ENCODE results near the gene APOBEC3C. TPM values are rescaled to one million over a fixed set of nuclear protein-coding genes. Genes with fewer than 3 reads are reported as not detected.
A peak's percentile ranks its signal among the peaks of the same experiment; 100 is the strongest.
"Not testable (repeated sequence)": the region's sequence is repeated elsewhere in the genome, so short reads cannot be mapped to it uniquely, and the experiment has no call there.

APOBEC3C gene
- total and polyA plus RNA-seq, 3 donors from 2014 or later: 58.4 to 76.6 (median 61.3) TPM

DNA sequence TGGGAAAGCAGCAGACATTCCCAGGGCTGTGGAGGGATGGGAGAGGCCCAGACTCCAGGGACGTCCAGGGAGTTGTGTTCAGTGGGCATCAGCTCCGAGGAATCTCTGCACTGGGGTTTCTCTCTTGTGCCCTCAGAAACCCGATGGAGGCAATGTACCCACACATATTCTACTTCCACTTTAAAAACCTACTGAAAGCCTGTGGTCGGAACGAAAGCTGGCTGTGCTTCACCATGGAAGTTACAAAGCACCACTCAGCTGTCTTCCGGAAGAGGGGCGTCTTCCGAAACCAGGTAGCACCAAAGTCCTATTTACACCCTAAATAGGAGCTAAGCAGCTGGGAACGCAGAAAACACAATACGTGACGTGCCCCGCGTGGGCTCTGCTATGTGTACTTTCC lies 15.2 kb downstream of the APOBEC3C start:
- H3K27me3 ChIP-seq: no peaks in the 10 kb centered on the region
- DNase-seq: no peak
- H3K9me3 ChIP-seq: no peaks in the 10 kb centered on the region
- peaks cover 8% of the 10 kb centered on the region for H3K4me1 ChIP-seq
- TF ChIP-seq, protein P1, sequence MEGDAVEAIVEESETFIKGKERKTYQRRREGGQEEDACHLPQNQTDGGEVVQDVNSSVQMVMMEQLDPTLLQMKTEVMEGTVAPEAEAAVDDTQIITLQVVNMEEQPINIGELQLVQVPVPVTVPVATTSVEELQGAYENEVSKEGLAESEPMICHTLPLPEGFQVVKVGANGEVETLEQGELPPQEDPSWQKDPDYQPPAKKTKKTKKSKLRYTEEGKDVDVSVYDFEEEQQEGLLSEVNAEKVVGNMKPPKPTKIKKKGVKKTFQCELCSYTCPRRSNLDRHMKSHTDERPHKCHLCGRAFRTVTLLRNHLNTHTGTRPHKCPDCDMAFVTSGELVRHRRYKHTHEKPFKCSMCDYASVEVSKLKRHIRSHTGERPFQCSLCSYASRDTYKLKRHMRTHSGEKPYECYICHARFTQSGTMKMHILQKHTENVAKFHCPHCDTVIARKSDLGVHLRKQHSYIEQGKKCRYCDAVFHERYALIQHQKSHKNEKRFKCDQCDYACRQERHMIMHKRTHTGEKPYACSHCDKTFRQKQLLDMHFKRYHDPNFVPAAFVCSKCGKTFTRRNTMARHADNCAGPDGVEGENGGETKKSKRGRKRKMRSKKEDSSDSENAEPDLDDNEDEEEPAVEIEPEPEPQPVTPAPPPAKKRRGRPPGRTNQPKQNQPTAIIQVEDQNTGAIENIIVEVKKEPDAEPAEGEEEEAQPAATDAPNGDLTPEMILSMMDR (IDR thresholded peaks at IDR 0.05): no peak
- no peak for TF ChIP-seq POLR2A (IDR thresholded peaks at IDR 0.05)
- intact Hi-C loops (cut with DNase I; ENCODE audit: low total_unique reads): no loop called here
- WGBS, 2 donors: 89 to 96% methylated on average over 13 of the region's 13 CpGs
- no peak overlapping the region for H3K4me3 ChIP-seq
- no peak overlapping the region for H3K27ac ChIP-seq
- H3K36me3 ChIP-seq (ENCODE audit: low read depth, missing control alignments): no peaks in the 10 kb centered on the region

DNA sequence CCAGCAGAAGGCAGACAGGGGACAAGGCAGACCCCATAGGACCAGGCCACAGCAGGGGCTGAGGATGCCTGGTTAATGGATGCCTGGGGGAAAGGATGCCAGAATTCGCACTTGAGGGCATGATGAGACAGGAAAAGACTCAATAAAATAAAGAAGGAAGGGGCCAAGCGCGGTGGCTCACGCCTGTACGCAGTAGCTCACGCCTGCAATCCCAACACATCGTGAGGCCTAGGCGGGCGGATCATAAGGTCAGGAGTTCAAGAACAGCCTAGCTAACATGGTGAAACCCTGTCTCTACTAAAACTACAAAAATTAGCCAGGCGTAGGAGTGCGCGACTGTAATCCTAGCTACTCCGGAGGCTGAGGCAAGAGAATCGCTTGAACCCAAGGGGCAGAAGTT lies 16.6 kb downstream of the APOBEC3C start:
- no peak for TF ChIP-seq POLR2A (IDR thresholded peaks at IDR 0.05)
- TF ChIP-seq, protein P1 (IDR thresholded peaks at IDR 0.05): no peak
- Histone ChIP-seq H3K27me3 (no peaks in the 10 kb centered on the region), H3K4me1 (peaks cover 8% of the 10 kb centered on the region), H3K36me3 (ENCODE audit: low read depth, missing control alignments) (no peaks in the 10 kb centered on the region), H3K9me3 (no peaks in the 10 kb centered on the region), H3K4me3 (no peak overlapping the region), H3K27ac (no peak overlapping the region)
- intact Hi-C loops (cut with DNase I; ENCODE audit: low total_unique reads): no loop called here
- no peak for DNase-seq
- WGBS, 2 donors: 88 to 90% methylated on average over 14 of the region's 14 CpGs

DNA sequence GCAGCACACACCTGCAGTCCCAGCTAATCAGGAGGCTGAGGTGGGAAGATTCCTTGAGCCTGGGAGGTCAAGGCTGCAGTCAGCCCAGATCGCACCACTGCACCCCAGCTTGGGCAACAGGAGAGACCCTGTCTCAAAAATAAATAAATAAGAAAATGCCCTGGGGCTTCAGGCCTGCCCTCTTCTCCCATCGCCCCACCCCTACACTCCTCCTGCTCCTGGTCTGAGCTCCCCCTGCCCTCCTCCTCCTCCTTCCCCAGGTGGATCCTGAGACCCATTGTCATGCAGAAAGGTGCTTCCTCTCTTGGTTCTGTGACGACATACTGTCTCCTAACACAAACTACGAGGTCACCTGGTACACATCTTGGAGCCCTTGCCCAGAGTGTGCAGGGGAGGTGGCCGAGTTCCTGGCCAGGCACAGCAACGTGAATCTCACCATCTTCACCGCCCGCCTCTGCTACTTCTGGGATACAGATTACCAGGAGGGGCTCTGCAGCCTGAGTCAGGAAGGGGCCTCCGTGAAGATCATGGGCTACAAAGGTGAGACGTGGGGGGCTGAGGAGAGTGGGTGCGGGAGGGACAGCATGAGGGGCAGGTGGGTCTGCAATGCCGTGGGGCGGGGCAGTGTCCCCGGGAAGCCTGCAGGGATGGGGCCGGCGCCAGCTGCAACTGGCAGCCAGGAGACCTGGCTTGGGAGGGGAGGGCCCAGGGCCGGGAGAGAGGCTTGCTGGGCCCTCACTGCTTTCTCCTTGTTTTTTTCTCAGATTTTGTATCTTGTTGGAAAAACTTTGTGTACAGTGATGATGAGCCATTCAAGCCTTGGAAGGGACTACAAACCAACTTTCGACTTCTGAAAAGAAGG lies 17.6 kb downstream of the APOBEC3C start:
- H3K27me3 ChIP-seq; H3K9me3 ChIP-seq; H3K4me3 ChIP-seq; H3K4me1 ChIP-seq; DNase-seq; intact Hi-C loops (cut with DNase I; ENCODE audit: low total_unique reads); H3K36me3 ChIP-seq (ENCODE audit: low read depth, missing control alignments); H3K27ac ChIP-seq: not testable (repeated sequence)
- 71 to 81% methylated on average over 15 to 16 of the region's 18 CpGs for WGBS, 2 donors

DNA sequence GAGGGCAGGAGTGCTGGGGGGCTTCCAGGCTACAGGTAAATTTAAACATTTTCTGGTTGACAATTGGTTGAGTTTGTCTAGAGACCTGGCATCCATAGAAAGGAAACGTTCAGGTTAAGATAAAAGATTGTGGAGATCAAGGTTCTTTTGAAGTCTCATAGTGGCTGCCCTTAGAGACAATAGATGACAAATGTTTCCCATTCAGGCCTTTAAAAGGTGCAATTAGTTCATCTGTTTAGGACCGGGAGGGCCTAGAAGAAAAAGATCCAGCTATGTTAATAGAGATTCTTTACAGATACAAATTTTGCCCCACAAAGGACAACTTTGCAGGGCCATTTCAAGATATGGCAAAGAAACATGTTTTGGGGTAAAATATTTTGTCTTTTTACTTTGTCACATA lies 23.0 kb downstream of the APOBEC3C start:
- H3K27me3 ChIP-seq; H3K27ac ChIP-seq; H3K9me3 ChIP-seq; DNase-seq; H3K4me1 ChIP-seq; H3K36me3 ChIP-seq (ENCODE audit: low read depth, missing control alignments); intact Hi-C loops (cut with DNase I; ENCODE audit: low total_unique reads); H3K4me3 ChIP-seq: not testable (repeated sequence)
- 57 to 66% methylated on average over 2 of the region's 2 CpGs for WGBS, 2 donors

DNA sequence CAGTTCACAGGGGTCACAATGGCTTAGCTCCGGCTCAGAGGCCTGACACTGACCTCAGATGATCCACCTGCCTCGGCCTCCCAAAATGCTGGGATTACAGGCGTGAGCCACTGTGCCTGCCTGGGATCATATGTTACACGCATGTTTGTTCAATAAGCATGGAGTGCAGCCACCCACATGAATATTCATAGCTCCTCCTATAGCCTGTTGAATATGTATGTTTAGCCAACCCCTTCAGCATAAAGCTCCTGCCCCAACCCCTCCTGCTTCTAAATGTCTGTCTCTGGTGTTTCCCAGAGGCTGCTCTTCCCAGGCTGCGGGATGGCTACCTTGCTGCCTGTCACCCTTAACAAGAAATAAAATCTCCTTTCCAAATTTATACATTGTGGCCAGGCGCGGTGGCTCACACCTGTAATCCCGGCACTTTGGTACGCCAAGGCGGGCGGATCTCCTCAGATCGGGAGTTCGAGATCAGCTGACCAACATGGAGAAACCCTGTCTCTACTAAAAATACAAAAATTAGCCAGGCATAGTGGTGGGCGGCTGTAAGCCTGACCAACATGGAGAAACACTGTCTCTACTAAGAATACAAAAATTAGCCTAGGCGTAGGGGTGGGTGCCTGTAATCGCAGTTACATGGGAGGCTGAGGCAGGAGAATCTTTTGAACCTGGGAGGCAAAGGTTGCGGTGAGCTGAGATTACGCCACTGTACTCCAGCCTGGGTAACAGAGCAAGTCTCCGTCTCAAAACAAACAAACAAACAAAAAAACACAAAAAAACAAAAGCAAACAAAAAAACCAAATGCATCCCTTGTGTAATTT lies 25.5 kb downstream of the APOBEC3C start:
- intact Hi-C loops (cut with DNase I; ENCODE audit: low total_unique reads): no loop called here
- H3K27ac ChIP-seq: peak overlapping the region; percentile 70 to 90
- H3K36me3 ChIP-seq (ENCODE audit: low read depth, missing control alignments): no peaks in the 10 kb centered on the region
- no peak for TF ChIP-seq POLR2A (IDR thresholded peaks at IDR 0.05)
- TF ChIP-seq, protein P1 (IDR thresholded peaks at IDR 0.05): no peak
- H3K4me1 ChIP-seq: peaks cover 9% of the 10 kb centered on the region
- WGBS, 2 donors: 67 to 70% methylated on average over 17 to 19 of the region's 19 CpGs
- no peak for DNase-seq
- no peak overlapping the region for H3K4me3 ChIP-seq
- H3K9me3 ChIP-seq: no peaks in the 10 kb centered on the region
- no peaks in the 10 kb centered on the region for H3K27me3 ChIP-seq

DNA sequence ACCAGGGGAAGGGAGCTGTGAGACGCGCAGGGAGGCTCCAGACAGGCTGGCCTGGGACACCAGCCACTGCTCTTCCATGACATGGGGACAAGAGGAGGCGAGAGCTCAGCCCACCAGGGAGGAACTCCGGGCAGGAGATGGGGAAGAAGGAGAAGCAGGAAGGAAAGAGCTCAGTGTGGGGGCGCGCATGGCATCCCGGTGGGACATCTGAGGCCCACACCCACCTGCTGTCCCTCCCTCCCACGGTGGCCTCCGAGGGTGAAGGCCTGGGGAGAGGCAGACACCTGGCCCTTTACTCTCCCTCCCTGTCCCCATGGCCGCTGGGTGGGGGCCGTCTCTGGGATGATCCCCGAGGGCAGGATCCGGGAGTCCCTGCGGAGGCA lies 26.1 kb downstream of the APOBEC3C start:
- intact Hi-C loops (cut with DNase I; ENCODE audit: low total_unique reads); H3K4me1 ChIP-seq; H3K36me3 ChIP-seq (ENCODE audit: low read depth, missing control alignments); H3K9me3 ChIP-seq; DNase-seq; H3K27me3 ChIP-seq: not testable (repeated sequence)
- peak overlapping the region; percentile 53 to 74 for H3K4me3 ChIP-seq
- H3K27ac ChIP-seq: peak overlapping the region; percentile 70 to 90
- WGBS, 2 donors: 11 to 14% methylated on average over 9 to 14 of the region's 14 CpGs

DNA sequence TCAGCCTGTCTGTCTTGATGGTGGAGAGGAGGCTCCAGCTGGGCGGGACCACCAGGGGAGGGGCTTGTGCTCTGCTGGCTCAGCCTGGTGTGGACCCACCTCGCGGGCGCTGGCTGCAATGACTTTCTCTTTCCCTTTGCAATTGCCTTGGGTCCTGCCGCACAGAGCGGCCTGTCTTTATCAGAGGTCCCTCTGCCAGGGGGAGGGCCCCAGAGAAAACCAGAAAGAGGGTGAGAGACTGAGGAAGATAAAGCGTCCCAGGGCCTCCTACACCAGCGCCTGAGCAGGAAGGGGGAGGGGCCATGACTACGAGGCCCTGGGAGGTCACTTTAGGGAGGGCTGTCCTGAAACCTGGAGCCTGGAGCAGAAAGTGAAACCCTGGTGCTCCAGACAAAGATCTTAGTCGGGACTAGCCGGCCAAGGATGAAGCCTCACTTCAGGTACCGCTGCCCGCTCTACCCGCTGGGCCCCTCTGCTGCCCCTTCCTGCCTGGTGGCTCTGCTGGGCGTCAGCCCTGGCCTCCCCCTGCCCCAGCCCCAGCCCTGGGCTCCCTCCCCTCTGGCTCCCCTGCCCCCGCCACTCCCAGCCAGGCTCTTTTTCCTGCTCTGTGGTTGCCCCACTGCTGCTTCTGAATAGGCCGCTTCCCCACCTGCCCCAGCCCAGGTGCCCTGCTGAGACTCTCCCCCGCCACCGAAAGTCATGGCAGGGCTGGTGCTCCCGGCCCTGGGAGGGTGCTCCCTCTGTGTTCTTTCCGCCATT lies 26.7 kb downstream of the APOBEC3C start, which contains the start of gene APOBEC3F:
APOBEC3F (plus strand) TSS at position 327 of the 759 bp plus-strand sequence; CDS start at position 424, 97 bp downstream.
- Histone ChIP-seq H3K27ac (peak within 1 kb of the TSS; percentile 89 to 90), H3K4me1 (peaks cover 13% of the 10 kb centered on the region), H3K4me3 (peak within 1 kb of the TSS; percentile 53 to 74)
- intact Hi-C loops (cut with DNase I; ENCODE audit: low total_unique reads); H3K27me3 ChIP-seq; H3K36me3 ChIP-seq (ENCODE audit: low read depth, missing control alignments); H3K9me3 ChIP-seq: not testable (repeated sequence)
- DNase-seq: peak; percentile 81
- 0 to 1% methylated on average over 10 to 21 of the region's 21 CpGs for WGBS, 2 donors

Measured in testis (tissue), 3 donors.